WI38 (cell line): Measurements from ENCODE around the gene TSHZ3.

Experiments used
- H3K4me3 ChIP-seq: 2 replicates; pipeline ENCODE4 v1.5.1; 2011; ENCODE audit warnings: low read depth, mild to moderate bottlenecking, control low read depth, low read length
- CTCF ChIP-seq: IDR thresholded peaks from 2 replicates; pipeline ENCODE4 v1.5.1; 2012; ENCODE audit warnings: low read depth, mild to moderate bottlenecking, control low read depth, low read length

The TSHZ3 gene

GRCh38 chr19:31255831-31256592, 93.2 kb downstream of the TSHZ3 start:
- H3K4me3 ChIP-seq: no peak overlapping the region
- TF ChIP-seq CTCF: no peak

GRCh38 chr19:31255174-31255799, 93.9 kb downstream of the TSHZ3 start:
- no peak for TF ChIP-seq CTCF
- no peak overlapping the region for H3K4me3 ChIP-seq

- H3K4me3 ChIP-seq: no peak overlapping the region
Observed at GRCh38 chr19:31254611-31255010, 94.6 kb downstream of the TSHZ3 start.

GRCh38 chr19:31254180-31254551, 95.1 kb downstream of the TSHZ3 start:
- no peak for TF ChIP-seq CTCF
- H3K4me3 ChIP-seq: no peak overlapping the region

More at GRCh38 chr19:31254611-31255010, 94.6 kb downstream of the TSHZ3 start:
- no peak for TF ChIP-seq CTCF

GRCh38 chr19:31253526-31254179, 95.6 kb downstream of the TSHZ3 start:
- no peak for TF ChIP-seq CTCF
- H3K4me3 ChIP-seq: no peak overlapping the region

- H3K4me3 ChIP-seq: no peak overlapping the region
- TF ChIP-seq CTCF: no peak
Observed at GRCh38 chr19:31252441-31252840, 96.8 kb downstream of the TSHZ3 start.

GRCh38 chr19:31249217-31249616, 100.0 kb downstream of the TSHZ3 start:
- no peak overlapping the region for H3K4me3 ChIP-seq
- TF ChIP-seq CTCF: no peak
